ENCODE results near the gene CXCR3. TPM values are rescaled to one million over a fixed set of nuclear protein-coding genes. Genes with fewer than 3 reads are reported as not detected.

Gene CXCR3
- total RNA-seq, 1 donor from 2014 or later, result not detected

GRCh38 chrX:71616672-71617529, 1.4 kb downstream of the CXCR3 start:
- no peaks in the 10 kb centered on the region for H3K27me3 ChIP-seq (ENCODE audit: insufficient read depth, low read length)
- no peaks in the 10 kb centered on the region for H3K4me1 ChIP-seq (ENCODE audit: insufficient read depth, low read length)
- no peaks in the 10 kb centered on the region for H3K79me2 ChIP-seq (ENCODE audit: insufficient read depth, low read length)
- H3K36me3 Mint-ChIP-seq (ENCODE audit: low read depth, unreplicated experiment), result peaks cover 5% of the 10 kb centered on the region
- H3K4me2 ChIP-seq (ENCODE audit: low read length), result no peak overlapping the region
- TF ChIP-seq EZH2 (IDR thresholded peaks at IDR 0.05; ENCODE audit: insufficient read depth, low read length), result no peak
- TF ChIP-seq CTCF (IDR thresholded peaks at IDR 0.05; ENCODE audit: insufficient read depth, low read depth, low read length), result no peak
- H3K9me3 Mint-ChIP-seq (ENCODE audit: unreplicated experiment), result no peaks in the 10 kb centered on the region
- H3K4me1 Mint-ChIP-seq (ENCODE audit: low read depth, unreplicated experiment), result no peaks in the 10 kb centered on the region
- peaks cover 3% of the 10 kb centered on the region for H3K36me3 ChIP-seq (ENCODE audit: insufficient read depth, low read length)
- H3K27ac ChIP-seq (ENCODE audit: low read depth, low read length), result no peak overlapping the region
- no peak overlapping the region for H3K4me3 Mint-ChIP-seq (ENCODE audit: unreplicated experiment)
- H3K9me3 ChIP-seq (ENCODE audit: insufficient read depth, low read depth, low read length), result no peaks in the 10 kb centered on the region
- DNase-seq (ENCODE audit: low read depth) (no peak), FAIRE-seq (no peak)
- no peak overlapping the region for H3K27ac Mint-ChIP-seq (ENCODE audit: unreplicated experiment)
- H3K4me3 ChIP-seq (ENCODE audit: insufficient read depth, low read depth, low read length), result no peak overlapping the region
- no peak overlapping the region for H2AFZ ChIP-seq (ENCODE audit: low read depth, low read length)
- no peaks in the 10 kb centered on the region for H3K27me3 Mint-ChIP-seq (ENCODE audit: low read depth, unreplicated experiment)
- H3K9ac ChIP-seq (ENCODE audit: low read length), result no peak overlapping the region
- H4K20me1 ChIP-seq (ENCODE audit: insufficient read depth, low read length), result no peaks in the 10 kb centered on the region

- Histone ChIP-seq H2AFZ (ENCODE audit: low read depth, low read length) (no peak overlapping the region), H3K36me3 (ENCODE audit: insufficient read depth, low read length) (peaks cover 3% of the 10 kb centered on the region), H3K4me3 (ENCODE audit: insufficient read depth, low read depth, low read length) (no peak overlapping the region), H3K9ac (ENCODE audit: low read length) (no peak overlapping the region), H3K9me3 (ENCODE audit: insufficient read depth, low read depth, low read length) (no peaks in the 10 kb centered on the region), H3K79me2 (ENCODE audit: insufficient read depth, low read length) (no peaks in the 10 kb centered on the region), H3K4me2 (ENCODE audit: low read length) (no peak overlapping the region), H4K20me1 (ENCODE audit: insufficient read depth, low read length) (no peaks in the 10 kb centered on the region), H3K4me1 (ENCODE audit: insufficient read depth, low read length) (no peaks in the 10 kb centered on the region), H3K27ac (ENCODE audit: low read depth, low read length) (no peak overlapping the region), H3K27me3 (ENCODE audit: insufficient read depth, low read length) (no peaks in the 10 kb centered on the region)
- Mint-ChIP-seq H3K27me3 (ENCODE audit: low read depth, unreplicated experiment) (no peaks in the 10 kb centered on the region), H3K27ac (ENCODE audit: unreplicated experiment) (peak overlapping the region; percentile 66), H3K36me3 (ENCODE audit: low read depth, unreplicated experiment) (peaks cover 11% of the 10 kb centered on the region), H3K4me3 (ENCODE audit: unreplicated experiment) (no peak overlapping the region), H3K4me1 (ENCODE audit: low read depth, unreplicated experiment) (no peaks in the 10 kb centered on the region), H3K9me3 (ENCODE audit: unreplicated experiment) (no peaks in the 10 kb centered on the region)
- DNase-seq (ENCODE audit: low read depth) (no peak), FAIRE-seq (no peak)
- TF ChIP-seq CTCF (IDR thresholded peaks at IDR 0.05; ENCODE audit: insufficient read depth, low read depth, low read length) (no peak), EZH2 (IDR thresholded peaks at IDR 0.05; ENCODE audit: insufficient read depth, low read length) (no peak)
Measured at GRCh38 chrX:71615954-71616353, 2.4 kb downstream of the CXCR3 start.

- Mint-ChIP-seq H3K27ac (ENCODE audit: unreplicated experiment) (no peak overlapping the region), H3K9me3 (ENCODE audit: unreplicated experiment) (no peaks in the 10 kb centered on the region), H3K4me3 (ENCODE audit: unreplicated experiment) (no peak overlapping the region), H3K36me3 (ENCODE audit: low read depth, unreplicated experiment) (peaks cover 16% of the 10 kb centered on the region), H3K4me1 (ENCODE audit: low read depth, unreplicated experiment) (no peaks in the 10 kb centered on the region), H3K27me3 (ENCODE audit: low read depth, unreplicated experiment) (no peaks in the 10 kb centered on the region)
- H2AFZ ChIP-seq (ENCODE audit: low read depth, low read length), result no peak overlapping the region
- H3K27me3 ChIP-seq (ENCODE audit: insufficient read depth, low read length), result no peaks in the 10 kb centered on the region
- H3K9me3 ChIP-seq (ENCODE audit: insufficient read depth, low read depth, low read length), result no peaks in the 10 kb centered on the region
- no peak overlapping the region for H3K4me3 ChIP-seq (ENCODE audit: insufficient read depth, low read depth, low read length)
- no peaks in the 10 kb centered on the region for H3K79me2 ChIP-seq (ENCODE audit: insufficient read depth, low read length)
- no peaks in the 10 kb centered on the region for H3K4me1 ChIP-seq (ENCODE audit: insufficient read depth, low read length)
- DNase-seq (ENCODE audit: low read depth) (no peak), FAIRE-seq (no peak)
- H3K4me2 ChIP-seq (ENCODE audit: low read length), result no peak overlapping the region
- H3K27ac ChIP-seq (ENCODE audit: low read depth, low read length), result no peak overlapping the region
- TF ChIP-seq EZH2 (IDR thresholded peaks at IDR 0.05; ENCODE audit: insufficient read depth, low read length) (no peak), CTCF (IDR thresholded peaks at IDR 0.05; ENCODE audit: insufficient read depth, low read depth, low read length) (no peak)
- H4K20me1 ChIP-seq (ENCODE audit: insufficient read depth, low read length), result no peaks in the 10 kb centered on the region
- H3K36me3 ChIP-seq (ENCODE audit: insufficient read depth, low read length), result peaks cover 3% of the 10 kb centered on the region
- no peak overlapping the region for H3K9ac ChIP-seq (ENCODE audit: low read length)
Measured at GRCh38 chrX:71615056-71615455, 3.3 kb downstream of the CXCR3 start.

All from astrocyte (in vitro differentiated cells and primary cell).